Loucy (cell line): ENCODE data around the gene VGLL1.
A peak's percentile ranks its signal among the peaks of the same experiment; 100 is the strongest.

Source experiments
- H2AFZ ChIP-seq: fragments of 200-600 bp; sonication (generic); 2 replicates; pipeline ENCODE4 v1.6.0; 2016; ENCODE audit warnings: antibody characterized with exemption, mild to moderate bottlenecking, low read length, moderate library complexity
- H3F3A ChIP-seq: fragments of 200-600 bp; 2 replicates; pipeline ENCODE4 v1.6.0; 2016; ENCODE audit warnings: antibody characterized with exemption, low read depth, mild to moderate bottlenecking
- H3K27me3 ChIP-seq: fragments of 200-600 bp; sonication (generic); 2 replicates; pipeline ENCODE4 v1.6.1; 2014; ENCODE audit warnings: low read length, mild to moderate bottlenecking; ENCODE audit not compliant: insufficient read depth, poor library complexity, severe bottlenecking
- H3K36me3 ChIP-seq: fragments of 200-600 bp; sonication (generic); 2 replicates; pipeline ENCODE4 v1.6.1; 2016; ENCODE audit warnings: low read length; ENCODE audit not compliant: insufficient read depth
- H3K4me1 ChIP-seq: fragments of 200-600 bp; sonication (generic); 2 replicates; pipeline ENCODE4 v1.5.1; 2014; ENCODE audit warnings: low read length, mild to moderate bottlenecking; ENCODE audit not compliant: insufficient read depth, poor library complexity, severe bottlenecking
- H3K4me2 ChIP-seq: fragments of 200-600 bp; sonication (generic); 2 replicates; pipeline ENCODE4 v1.6.0; 2014; ENCODE audit warnings: antibody characterized with exemption, low read length, low read depth, mild to moderate bottlenecking; ENCODE audit not compliant: poor library complexity, severe bottlenecking
- H3K4me3 ChIP-seq: fragments of 200-600 bp; sonication (generic); 2 replicates; pipeline ENCODE4 v1.5.1; 2014; ENCODE audit warnings: low read length, mild to moderate bottlenecking, mixed read lengths; ENCODE audit not compliant: poor library complexity, severe bottlenecking
- H3K79me2 ChIP-seq: fragments of 200-600 bp; sonication (generic); 2 replicates; pipeline ENCODE4 v1.6.1; 2014; ENCODE audit warnings: low read length; ENCODE audit not compliant: insufficient read depth
- H3K9ac ChIP-seq: fragments of 200-600 bp; sonication (generic); 2 replicates; pipeline ENCODE4 v1.6.0; 2014; ENCODE audit warnings: mild to moderate bottlenecking, low read depth, low read length, moderate library complexity; ENCODE audit not compliant: poor library complexity, severe bottlenecking
- H3K9me2 ChIP-seq: fragments of 200-600 bp; sonication (generic); replicated peaks from 2 replicates; pipeline ENCODE4 v1.6.1; 2016; ENCODE audit warnings: low read depth, low read length, mixed read lengths
- H3K9me3 ChIP-seq: fragments of 200-600 bp; sonication (generic); 2 replicates; pipeline ENCODE4 v1.6.1; 2014; ENCODE audit warnings: mild to moderate bottlenecking, antibody characterized with exemption, low read length, low read depth; ENCODE audit not compliant: insufficient read depth
- H4K20me1 ChIP-seq: fragments of 200-600 bp; sonication (generic); 2 replicates; pipeline ENCODE4 v1.6.0; 2014; ENCODE audit warnings: antibody characterized with exemption, low read length, mild to moderate bottlenecking; ENCODE audit not compliant: insufficient read depth, poor library complexity, severe bottlenecking
- CTCF ChIP-seq: fragments of 200-600 bp; sonication (generic); conservative IDR thresholded peaks from 2 replicates; pipeline ENCODE4 v1.5.1; 2014; ENCODE audit warnings: mild to moderate bottlenecking, antibody characterized with exemption, low read length
- EZH2phosphoT487 ChIP-seq: fragments of 200-600 bp; IDR thresholded peaks from 2 replicates; pipeline ENCODE4 v1.6.1; 2018; ENCODE audit warnings: antibody characterized with exemption, mild to moderate bottlenecking, moderate library complexity, borderline replicate concordance

Gene VGLL1

DNA sequence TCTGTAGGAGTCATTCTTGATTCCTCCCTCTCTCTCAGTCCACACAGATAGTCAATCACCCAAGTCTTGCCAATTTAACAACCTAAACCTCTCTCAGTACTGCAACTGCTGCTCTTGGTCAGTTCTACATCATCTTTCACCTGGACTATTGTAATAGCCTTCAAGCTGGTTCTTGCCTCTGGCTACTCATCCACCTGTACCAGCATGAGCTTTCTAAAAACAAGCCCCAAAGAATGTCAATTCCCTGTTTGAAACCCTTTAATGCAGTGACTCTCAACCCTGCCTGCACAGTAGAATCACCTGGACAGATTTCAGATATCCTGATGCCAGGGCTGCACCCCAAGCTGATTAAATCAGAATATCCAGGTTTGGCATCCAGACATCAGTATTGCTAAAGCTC lies 48.3 kb downstream of the VGLL1 start:
- H3K4me1 ChIP-seq = peaks cover 14% of the 10 kb centered on the region
- no peaks in the 10 kb centered on the region for H3K27me3 ChIP-seq
- no peaks in the 10 kb centered on the region for H3K36me3 ChIP-seq
- no peak overlapping the region for H2AFZ ChIP-seq
- TF ChIP-seq EZH2phosphoT487 (no peak), CTCF (no peak)
- no peaks in the 10 kb centered on the region for H3F3A ChIP-seq
- H4K20me1 ChIP-seq = no peaks in the 10 kb centered on the region
- no peak overlapping the region for H3K4me2 ChIP-seq
- H3K79me2 ChIP-seq = no peaks in the 10 kb centered on the region
- H3K9ac ChIP-seq = no peak overlapping the region
- no peaks in the 10 kb centered on the region for H3K9me3 ChIP-seq
- H3K9me2 ChIP-seq = no peaks in the 10 kb centered on the region
- no peak overlapping the region for H3K4me3 ChIP-seq

DNA sequence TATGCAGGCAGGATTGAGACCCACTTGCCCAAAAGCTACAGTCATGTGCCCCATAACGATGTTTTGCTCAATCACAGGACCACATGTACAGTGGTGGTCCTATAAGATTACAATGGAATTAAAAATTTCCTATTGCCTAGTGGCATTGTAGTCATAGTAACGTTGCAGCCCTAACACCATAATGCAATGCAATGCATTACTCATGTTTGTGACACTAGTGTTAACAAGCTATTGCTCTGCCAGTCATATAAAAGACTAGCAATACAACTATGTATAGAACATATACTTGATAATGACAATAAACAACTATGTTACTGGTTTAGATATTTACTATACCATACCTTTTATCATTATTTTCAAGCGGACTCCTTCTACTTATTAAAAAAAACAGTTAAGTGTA lies 50.6 kb downstream of the VGLL1 start:
- no peaks in the 10 kb centered on the region for H3K9me3 ChIP-seq
- H3K9me2 ChIP-seq = no peaks in the 10 kb centered on the region
- H3K4me3 ChIP-seq = no peak overlapping the region
- peaks cover 3% of the 10 kb centered on the region; the same call in 1 of the 2 replicates for H3F3A ChIP-seq
- H3K4me2 ChIP-seq = no peak overlapping the region
- H3K36me3 ChIP-seq = no peaks in the 10 kb centered on the region
- no peaks in the 10 kb centered on the region for H3K79me2 ChIP-seq
- no peak for TF ChIP-seq CTCF
- TF ChIP-seq EZH2phosphoT487 = no peak
- H3K4me1 ChIP-seq = peaks cover 35% of the 10 kb centered on the region
- H2AFZ ChIP-seq = no peak overlapping the region
- no peaks in the 10 kb centered on the region for H3K27me3 ChIP-seq
- no peak overlapping the region for H3K9ac ChIP-seq
- H4K20me1 ChIP-seq = no peaks in the 10 kb centered on the region

DNA sequence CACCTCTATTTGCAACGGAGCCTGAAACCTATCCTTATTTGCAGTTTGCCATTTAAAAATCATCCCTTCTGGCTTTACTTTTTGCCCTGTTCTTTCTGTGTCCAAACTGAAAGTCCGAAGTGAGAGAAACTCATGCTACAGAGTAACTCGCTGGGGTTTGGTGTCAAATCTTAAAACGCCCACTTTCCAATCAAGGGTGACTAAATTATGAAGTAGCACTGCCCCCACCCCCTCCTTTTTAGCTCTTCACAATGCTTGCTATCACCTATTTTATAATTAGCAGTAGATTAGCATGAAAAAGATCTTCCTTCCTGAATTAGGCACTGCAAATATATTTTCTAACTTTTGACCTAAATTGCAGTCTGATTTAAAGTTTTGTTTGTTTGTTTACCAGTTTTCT lies 52.5 kb downstream of the VGLL1 start:
- Histone ChIP-seq H4K20me1 (no peaks in the 10 kb centered on the region), H3K4me3 (peak overlapping the region; percentile 38), H3K9ac (no peak overlapping the region), H3K79me2 (no peaks in the 10 kb centered on the region), H3K4me2 (peak overlapping the region; percentile 52), H3K9me2 (no peaks in the 10 kb centered on the region), H3F3A (peaks cover 3% of the 10 kb centered on the region; the same call in 1 of the 2 replicates), H3K36me3 (no peaks in the 10 kb centered on the region), H2AFZ (no peak overlapping the region), H3K4me1 (peaks cover 37% of the 10 kb centered on the region), H3K9me3 (no peaks in the 10 kb centered on the region), H3K27me3 (no peaks in the 10 kb centered on the region)
- no peak for TF ChIP-seq EZH2phosphoT487
- TF ChIP-seq CTCF = no peak
